ENCODE data around the gene NDUFAB1.

Gene NDUFAB1

GRCh38 chr16:23564575-23565363, 31.3 kb downstream of the NDUFAB1 start:
- H3K4me3 ChIP-seq (ENCODE audit: low read depth, low read length), result no peak overlapping the region
- DNase-seq (ENCODE audit: low read depth), result no peak
- TF ChIP-seq MYC (IDR thresholded peaks at IDR 0.05; ENCODE audit: low read depth, low read length), result no peak
- no peak for TF ChIP-seq POLR2A (IDR thresholded peaks at IDR 0.05; ENCODE audit: extremely low read depth, insufficient read length)
- no peak for TF ChIP-seq CTCF (IDR thresholded peaks at IDR 0.05; ENCODE audit: low read depth, low read length)
- no peak for TF ChIP-seq MAX (IDR thresholded peaks at IDR 0.05; ENCODE audit: low read depth, low read length)

GRCh38 chr16:23563186-23563585, 32.9 kb downstream of the NDUFAB1 start:
- no peak overlapping the region for H3K4me3 ChIP-seq (ENCODE audit: low read depth, low read length)
- no peak for DNase-seq (ENCODE audit: low read depth)
- TF ChIP-seq CTCF (IDR thresholded peaks at IDR 0.05; ENCODE audit: low read depth, low read length), result no peak

- TF ChIP-seq MAX (IDR thresholded peaks at IDR 0.05; ENCODE audit: low read depth, low read length) (no peak), CTCF (IDR thresholded peaks at IDR 0.05; ENCODE audit: low read depth, low read length) (no peak), MYC (IDR thresholded peaks at IDR 0.05; ENCODE audit: low read depth, low read length) (no peak)
- DNase-seq (ENCODE audit: low read depth), result no peak
- H3K4me3 ChIP-seq (ENCODE audit: low read depth, low read length), result no peak overlapping the region
These were observed 33.6 kb downstream of the NDUFAB1 start for GRCh38 chr16:23562505-23562904.

- DNase-seq (ENCODE audit: low read depth), result no peak
- TF ChIP-seq MAX (IDR thresholded peaks at IDR 0.05; ENCODE audit: low read depth, low read length) (no peak), MYC (IDR thresholded peaks at IDR 0.05; ENCODE audit: low read depth, low read length) (no peak), CTCF (IDR thresholded peaks at IDR 0.05; ENCODE audit: low read depth, low read length) (no peak), POLR2A (IDR thresholded peaks at IDR 0.05; ENCODE audit: extremely low read depth, insufficient read length) (no peak)
- H3K4me3 ChIP-seq (ENCODE audit: low read depth, low read length), result no peak overlapping the region
These were observed 34.5 kb downstream of the NDUFAB1 start for GRCh38 chr16:23561586-23561985.

GRCh38 chr16:23557779-23558702, 38.1 kb downstream of the NDUFAB1 start:
- TF ChIP-seq MYC (IDR thresholded peaks at IDR 0.05; ENCODE audit: low read depth, low read length) (no peak), POLR2A (IDR thresholded peaks at IDR 0.05; ENCODE audit: extremely low read depth, insufficient read length) (no peak), CTCF (IDR thresholded peaks at IDR 0.05; ENCODE audit: low read depth, low read length) (no peak), MAX (IDR thresholded peaks at IDR 0.05; ENCODE audit: low read depth, low read length) (no peak)
- H3K4me3 ChIP-seq (ENCODE audit: low read depth, low read length), result peak overlapping the region; percentile 97
- no peak for DNase-seq (ENCODE audit: low read depth)

Data from NB4 (cell line).